HUES48 (cell line): Measurements from ENCODE around the gene PDE4A.

Source experiments
- H3K27ac ChIP-seq: one replicate; pipeline ENCODE4 v1.7.0; 2013; ENCODE audit warnings: low read depth, low read length, inconsistent platforms
- H3K27me3 ChIP-seq: 2 replicates; pipeline ENCODE4 v1.6.1; 2013; ENCODE audit warnings: mild to moderate bottlenecking, low read length; ENCODE audit not compliant: control insufficient read depth, insufficient read depth
- H3K36me3 ChIP-seq: 2 replicates; pipeline ENCODE4 v1.6.1; 2013; ENCODE audit warnings: low read length; ENCODE audit not compliant: control insufficient read depth, insufficient read depth
- H3K4me1 ChIP-seq: 2 replicates; pipeline ENCODE4 v1.6.1; 2013; ENCODE audit warnings: mild to moderate bottlenecking, low read length; ENCODE audit not compliant: control insufficient read depth, insufficient read depth
- H3K4me3 ChIP-seq: 2 replicates; pipeline ENCODE4 v1.5.1; 2013; ENCODE audit warnings: mild to moderate bottlenecking, low read depth, low read length
- H3K9ac ChIP-seq: 2 replicates; pipeline ENCODE4 v1.6.1; 2013; ENCODE audit warnings: mild to moderate bottlenecking, low read depth, low read length, moderate library complexity
- H3K9me3 ChIP-seq: 2 replicates; pipeline ENCODE4 v1.6.1; 2013; ENCODE audit warnings: low read length; ENCODE audit not compliant: control insufficient read depth, insufficient read depth

The PDE4A gene

GRCh38 chr19:10473192-10473591 lies 52.9 kb downstream of the PDE4A start:
- H3K4me3 ChIP-seq, result no peak overlapping the region
- no peaks in the 10 kb centered on the region for H3K9me3 ChIP-seq
- no peak overlapping the region for H3K27ac ChIP-seq
- no peaks in the 10 kb centered on the region for H3K27me3 ChIP-seq
- H3K9ac ChIP-seq, result no peak overlapping the region
- H3K4me1 ChIP-seq, result peaks cover 6% of the 10 kb centered on the region; the same call in 1 of the 2 replicates
- no peaks in the 10 kb centered on the region for H3K36me3 ChIP-seq

- Histone ChIP-seq H3K4me1 (no peaks in the 10 kb centered on the region), H3K27ac (no peak overlapping the region), H3K9me3 (no peaks in the 10 kb centered on the region), H3K9ac (no peak overlapping the region), H3K4me3 (no peak overlapping the region), H3K36me3 (no peaks in the 10 kb centered on the region), H3K27me3 (peaks cover 10% of the 10 kb centered on the region)
These were observed 54.7 kb downstream of the PDE4A start for GRCh38 chr19:10474962-10475451.

- Histone ChIP-seq H3K27ac (no peak overlapping the region), H3K4me3 (no peak overlapping the region), H3K27me3 (peaks cover 11% of the 10 kb centered on the region), H3K9ac (no peak overlapping the region), H3K36me3 (no peaks in the 10 kb centered on the region), H3K4me1 (no peaks in the 10 kb centered on the region), H3K9me3 (no peaks in the 10 kb centered on the region)
These were observed 58.1 kb downstream of the PDE4A start for GRCh38 chr19:10478476-10478875.

- Histone ChIP-seq H3K4me3 (no peak overlapping the region), H3K27me3 (peaks cover 11% of the 10 kb centered on the region), H3K9me3 (no peaks in the 10 kb centered on the region), H3K36me3 (no peaks in the 10 kb centered on the region), H3K4me1 (no peaks in the 10 kb centered on the region), H3K9ac (no peak overlapping the region), H3K27ac (no peak overlapping the region)
These were observed 58.6 kb downstream of the PDE4A start for GRCh38 chr19:10478903-10479384.

- Histone ChIP-seq H3K27me3 (no peaks in the 10 kb centered on the region), H3K4me3 (no peak overlapping the region), H3K27ac (no peak overlapping the region), H3K4me1 (no peaks in the 10 kb centered on the region), H3K36me3 (peaks cover 54% of the 10 kb centered on the region), H3K9ac (no peak overlapping the region), H3K9me3 (no peaks in the 10 kb centered on the region)
These were observed 66.2 kb downstream of the PDE4A start for GRCh38 chr19:10486551-10486950.

- H3K4me1 ChIP-seq, result no peaks in the 10 kb centered on the region
- H3K4me3 ChIP-seq, result no peak overlapping the region
- H3K27me3 ChIP-seq, result no peaks in the 10 kb centered on the region
- peaks cover 73% of the 10 kb centered on the region for H3K36me3 ChIP-seq
- no peak overlapping the region for H3K9ac ChIP-seq
- no peak overlapping the region for H3K27ac ChIP-seq
- H3K9me3 ChIP-seq, result no peaks in the 10 kb centered on the region
These were observed 71.2 kb downstream of the PDE4A start for GRCh38 chr19:10491472-10492047.

GRCh38 chr19:10497371-10497770 lies 77.0 kb downstream of the PDE4A start:
- Histone ChIP-seq H3K36me3 (peaks cover 55% of the 10 kb centered on the region), H3K9ac (no peak overlapping the region), H3K4me3 (no peak overlapping the region), H3K9me3 (no peaks in the 10 kb centered on the region), H3K27me3 (no peaks in the 10 kb centered on the region), H3K4me1 (peaks cover 17% of the 10 kb centered on the region), H3K27ac (no peak overlapping the region)

- no peaks in the 10 kb centered on the region for H3K27me3 ChIP-seq
- H3K9me3 ChIP-seq, result no peaks in the 10 kb centered on the region
- H3K4me1 ChIP-seq, result peaks cover 17% of the 10 kb centered on the region
- peaks cover 47% of the 10 kb centered on the region for H3K36me3 ChIP-seq
- H3K4me3 ChIP-seq, result peak overlapping the region; percentile 6; the same call in 1 of the 2 replicates
- H3K27ac ChIP-seq, result peak overlapping the region; percentile 66
- H3K9ac ChIP-seq, result no peak overlapping the region
These were observed 79.4 kb downstream of the PDE4A start for GRCh38 chr19:10499550-10500246.

GRCh38 chr19:10500247-10500592 lies 79.9 kb downstream of the PDE4A start:
- Histone ChIP-seq H3K4me1 (peaks cover 17% of the 10 kb centered on the region), H3K36me3 (peaks cover 41% of the 10 kb centered on the region), H3K27me3 (no peaks in the 10 kb centered on the region), H3K9me3 (no peaks in the 10 kb centered on the region), H3K9ac (no peak overlapping the region), H3K4me3 (peak overlapping the region; percentile 6; the same call in 1 of the 2 replicates), H3K27ac (peak overlapping the region; percentile 66)

- H3K9me3 ChIP-seq, result no peaks in the 10 kb centered on the region
- H3K36me3 ChIP-seq, result peaks cover 25% of the 10 kb centered on the region
- H3K27me3 ChIP-seq, result no peaks in the 10 kb centered on the region
- peaks cover 17% of the 10 kb centered on the region for H3K4me1 ChIP-seq
- peak overlapping the region; percentile 88 for H3K27ac ChIP-seq
- peak overlapping the region; percentile 90 for H3K4me3 ChIP-seq
- peak overlapping the region; percentile 96 for H3K9ac ChIP-seq
These were observed 81.7 kb downstream of the PDE4A start for GRCh38 chr19:10501971-10502523.

GRCh38 chr19:10502524-10503001 lies 82.2 kb downstream of the PDE4A start:
- Histone ChIP-seq H3K9me3 (no peaks in the 10 kb centered on the region), H3K27ac (peak overlapping the region; percentile 88), H3K4me1 (peaks cover 17% of the 10 kb centered on the region), H3K27me3 (no peaks in the 10 kb centered on the region), H3K4me3 (peak overlapping the region; percentile 90), H3K9ac (peak overlapping the region; percentile 96), H3K36me3 (peaks cover 20% of the 10 kb centered on the region)
